Fibroblast of skin of right biceps (primary cell): ENCODE results near the gene DPPA3.
"Not testable (repeated sequence)": the region's sequence is repeated elsewhere in the genome, so short reads cannot be mapped to it uniquely, and the experiment has no call there.

ENCODE experiments used
- DNase-seq: peaks from one replicate; pipeline ENCODE4 v3.0.0-alpha.2; 2013

DPPA3 gene

GRCh38 chr12:7731486-7731885, 20.3 kb downstream of the DPPA3 start:
- peak; percentile 5 for DNase-seq

- no peak for DNase-seq
Measured at GRCh38 chr12:7732993-7733392, 21.8 kb downstream of the DPPA3 start.

GRCh38 chr12:7747246-7747645, 36.0 kb downstream of the DPPA3 start, which contains the start of gene CLEC4C:
CLEC4C (minus strand) TSS chr12:7747375; CDS start chr12:7747348, 27 bp downstream.
- no peak for DNase-seq

- no peak for DNase-seq
Measured at GRCh38 chr12:7748852-7749251, 37.6 kb downstream of the DPPA3 start.

- no peak for DNase-seq
Measured at GRCh38 chr12:7749442-7749841, 38.2 kb downstream of the DPPA3 start.

GRCh38 chr12:7750350-7750749, 39.1 kb downstream of the DPPA3 start:
- no peak for DNase-seq

GRCh38 chr12:7751394-7751793, 40.2 kb downstream of the DPPA3 start:
- no peak for DNase-seq

- not testable (repeated sequence) for DNase-seq
Measured at GRCh38 chr12:7751941-7752922, 41.0 kb downstream of the DPPA3 start.

- not testable (repeated sequence) for DNase-seq
Measured at GRCh38 chr12:7755668-7756067, 44.4 kb downstream of the DPPA3 start.

GRCh38 chr12:7756993-7757392, 45.8 kb downstream of the DPPA3 start:
- DNase-seq = no peak

- no peak for DNase-seq
Measured at GRCh38 chr12:7758766-7759140, 47.5 kb downstream of the DPPA3 start.
